ENCODE measurements around the gene ZNF662.

The ZNF662 gene

GRCh38 chr3:42905740-42906069 is 237 bp upstream of the ZNF662 start:
- no peak for DNase-seq (ENCODE audit: low spot score)
- in situ Hi-C loops (cut with MboI; ENCODE audit: low pct_unique_long_range_greater_than_20kb, low sequenced_read_pairs, unreplicated experiment) = no loop called here
- TF ChIP-seq, protein P1, sequence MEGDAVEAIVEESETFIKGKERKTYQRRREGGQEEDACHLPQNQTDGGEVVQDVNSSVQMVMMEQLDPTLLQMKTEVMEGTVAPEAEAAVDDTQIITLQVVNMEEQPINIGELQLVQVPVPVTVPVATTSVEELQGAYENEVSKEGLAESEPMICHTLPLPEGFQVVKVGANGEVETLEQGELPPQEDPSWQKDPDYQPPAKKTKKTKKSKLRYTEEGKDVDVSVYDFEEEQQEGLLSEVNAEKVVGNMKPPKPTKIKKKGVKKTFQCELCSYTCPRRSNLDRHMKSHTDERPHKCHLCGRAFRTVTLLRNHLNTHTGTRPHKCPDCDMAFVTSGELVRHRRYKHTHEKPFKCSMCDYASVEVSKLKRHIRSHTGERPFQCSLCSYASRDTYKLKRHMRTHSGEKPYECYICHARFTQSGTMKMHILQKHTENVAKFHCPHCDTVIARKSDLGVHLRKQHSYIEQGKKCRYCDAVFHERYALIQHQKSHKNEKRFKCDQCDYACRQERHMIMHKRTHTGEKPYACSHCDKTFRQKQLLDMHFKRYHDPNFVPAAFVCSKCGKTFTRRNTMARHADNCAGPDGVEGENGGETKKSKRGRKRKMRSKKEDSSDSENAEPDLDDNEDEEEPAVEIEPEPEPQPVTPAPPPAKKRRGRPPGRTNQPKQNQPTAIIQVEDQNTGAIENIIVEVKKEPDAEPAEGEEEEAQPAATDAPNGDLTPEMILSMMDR (IDR thresholded peaks at IDR 0.05; ENCODE audit: extremely low read depth, insufficient read depth, missing control alignments) = no peak

- in situ Hi-C loops (cut with MboI; ENCODE audit: low pct_unique_long_range_greater_than_20kb, low sequenced_read_pairs, unreplicated experiment) = no loop called here
- TF ChIP-seq, protein P1 (IDR thresholded peaks at IDR 0.05; ENCODE audit: extremely low read depth, insufficient read depth, missing control alignments) = no peak
- no peak for DNase-seq (ENCODE audit: low spot score)
Observed at GRCh38 chr3:42906848-42907183, 874 bp downstream of the ZNF662 start.

DNA sequence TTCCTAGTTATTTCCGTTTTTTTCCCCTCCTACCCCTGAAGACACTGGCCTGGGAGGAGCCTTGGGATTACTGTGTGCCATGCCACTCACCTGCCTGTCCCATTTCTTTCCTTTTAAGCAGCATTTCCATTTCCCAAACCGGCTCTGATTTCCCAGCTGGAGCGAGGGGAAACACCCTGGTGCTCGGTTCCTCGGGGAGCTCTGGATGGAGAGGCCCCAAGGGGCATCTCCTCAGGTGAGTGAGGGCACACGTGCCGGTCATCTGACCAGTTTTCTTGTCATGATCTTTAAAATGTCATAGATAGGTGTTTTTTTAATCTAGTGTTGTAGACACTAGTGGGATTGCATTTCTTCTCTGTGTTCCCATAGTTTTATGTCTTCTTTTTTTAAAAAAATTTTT is 2.7 kb downstream of the ZNF662 start:
- DNase-seq (ENCODE audit: low spot score) = no peak
- in situ Hi-C loops (cut with MboI; ENCODE audit: low pct_unique_long_range_greater_than_20kb, low sequenced_read_pairs, unreplicated experiment) = no loop called here
- TF ChIP-seq, protein P1 (IDR thresholded peaks at IDR 0.05; ENCODE audit: extremely low read depth, insufficient read depth, missing control alignments) = no peak

- in situ Hi-C loops (cut with MboI; ENCODE audit: low pct_unique_long_range_greater_than_20kb, low sequenced_read_pairs, unreplicated experiment) = no loop called here
- TF ChIP-seq, protein P1 (IDR thresholded peaks at IDR 0.05; ENCODE audit: extremely low read depth, insufficient read depth, missing control alignments) = no peak
- DNase-seq (ENCODE audit: low spot score) = no peak
Observed at GRCh38 chr3:42911551-42911950, 5.6 kb downstream of the ZNF662 start.

- in situ Hi-C loops (cut with MboI; ENCODE audit: low pct_unique_long_range_greater_than_20kb, low sequenced_read_pairs, unreplicated experiment) = no loop called here
- TF ChIP-seq, protein P1 (IDR thresholded peaks at IDR 0.05; ENCODE audit: extremely low read depth, insufficient read depth, missing control alignments) = no peak
- DNase-seq (ENCODE audit: low spot score) = no peak
Observed at GRCh38 chr3:42914771-42915515, 9.0 kb downstream of the ZNF662 start.

GRCh38 chr3:42923606-42924005 is 17.7 kb downstream of the ZNF662 start:
- no peak for DNase-seq (ENCODE audit: low spot score)
- TF ChIP-seq, protein P1 (IDR thresholded peaks at IDR 0.05; ENCODE audit: extremely low read depth, insufficient read depth, missing control alignments) = no peak
- in situ Hi-C loops (cut with MboI; ENCODE audit: low pct_unique_long_range_greater_than_20kb, low sequenced_read_pairs, unreplicated experiment) = no loop called here
